Activated CD8-positive, alpha-beta memory T cell treated with anti-CD3 and anti-CD28 coated beads for 36 hours (primary cell): Measurements from ENCODE around the gene SPPL2A. TPM values are rescaled to one million over a fixed set of nuclear protein-coding genes. Genes with fewer than 3 reads are reported as not detected.
"Not testable (repeated sequence)": the region's sequence is repeated elsewhere in the genome, so short reads cannot be mapped to it uniquely, and the experiment has no call there.

Experiments used
- CTCF ChIA-PET: fragments of 350-600 bp; sonication (Branson Sonifier 250); formaldehyde crosslinking; loops from one replicate; lab custom pipeline; 2021; ENCODE audit warnings: antibody characterized with exemption; lab: Charles Lee
- POLR2A ChIA-PET: fragments of 350-600 bp; sonication (Branson Sonifier 250); formaldehyde crosslinking; loops from one replicate; lab custom pipeline; 2021; ENCODE audit warnings: antibody characterized with exemption; lab: Charles Lee
- total RNA-seq, 2 experiments: library from RNA; stranded (reverse); gene quantifications; one replicate each; pipeline ENCODE4 v1.2.3, GENCODE V29; 2021

Gene SPPL2A, protein sequence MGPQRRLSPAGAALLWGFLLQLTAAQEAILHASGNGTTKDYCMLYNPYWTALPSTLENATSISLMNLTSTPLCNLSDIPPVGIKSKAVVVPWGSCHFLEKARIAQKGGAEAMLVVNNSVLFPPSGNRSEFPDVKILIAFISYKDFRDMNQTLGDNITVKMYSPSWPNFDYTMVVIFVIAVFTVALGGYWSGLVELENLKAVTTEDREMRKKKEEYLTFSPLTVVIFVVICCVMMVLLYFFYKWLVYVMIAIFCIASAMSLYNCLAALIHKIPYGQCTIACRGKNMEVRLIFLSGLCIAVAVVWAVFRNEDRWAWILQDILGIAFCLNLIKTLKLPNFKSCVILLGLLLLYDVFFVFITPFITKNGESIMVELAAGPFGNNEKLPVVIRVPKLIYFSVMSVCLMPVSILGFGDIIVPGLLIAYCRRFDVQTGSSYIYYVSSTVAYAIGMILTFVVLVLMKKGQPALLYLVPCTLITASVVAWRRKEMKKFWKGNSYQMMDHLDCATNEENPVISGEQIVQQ
- 100 to 1,000 TPM in 1 of 2 experiments, 10 to 100 TPM in 1; 95.0 to 101 TPM for total RNA-seq

DNA sequence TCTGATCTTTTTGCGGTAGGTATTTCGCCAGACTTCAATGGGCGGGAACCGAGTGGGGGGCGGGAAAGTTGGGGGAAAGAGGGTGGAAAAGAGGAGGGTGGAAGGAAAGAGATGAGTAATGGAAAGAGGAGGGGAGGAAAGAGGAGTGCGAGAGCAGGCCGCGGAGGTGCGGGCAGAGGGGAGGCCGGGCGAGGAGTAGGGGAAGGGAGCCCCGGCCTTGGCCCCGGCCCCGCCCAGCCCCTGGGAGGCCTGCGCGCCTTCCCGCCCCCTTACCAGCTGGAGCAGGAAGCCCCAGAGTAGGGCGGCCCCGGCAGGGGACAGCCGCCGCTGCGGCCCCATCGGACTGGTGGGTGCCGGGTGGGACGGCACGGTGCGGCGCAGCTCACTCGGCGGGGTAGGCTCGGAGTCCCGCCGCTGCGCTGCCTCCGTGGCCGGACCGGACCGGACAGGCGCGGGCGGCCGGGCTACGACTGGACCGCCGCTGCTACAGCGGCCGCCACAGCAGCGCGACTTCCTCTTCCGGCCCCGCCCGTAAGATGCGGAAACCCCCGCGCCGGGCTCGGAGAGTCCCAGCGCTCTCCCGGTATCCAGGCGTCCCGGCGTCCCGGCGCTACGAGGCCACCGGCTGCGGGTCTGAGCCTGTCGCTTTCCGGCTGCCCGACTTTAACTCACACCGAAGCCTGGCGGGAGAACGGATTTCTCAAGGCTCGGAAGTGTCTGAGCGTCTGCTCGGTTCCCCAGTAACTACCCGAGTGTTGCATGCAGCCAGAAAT lies at the start of gene SPPL2A:
Gene SPPL2A, minus strand, starts transcription at position 512 of the 773 bp plus-strand sequence. Its CDS starts 173 bp downstream, at position 339.
- ChIA-PET POLR2A (interaction anchor here (0.6 to 1.5 kb wide), 9 partner anchors 26 to 410 kb away, joined by 3 to 7 read pairs (median 5); partner anchors contain the start of gene GABPB1), CTCF (interaction anchor here (0.6 kb wide), 1 partner anchor 84 kb away, joined by 3 read pairs; no protein-coding TSS in a partner anchor)

DNA sequence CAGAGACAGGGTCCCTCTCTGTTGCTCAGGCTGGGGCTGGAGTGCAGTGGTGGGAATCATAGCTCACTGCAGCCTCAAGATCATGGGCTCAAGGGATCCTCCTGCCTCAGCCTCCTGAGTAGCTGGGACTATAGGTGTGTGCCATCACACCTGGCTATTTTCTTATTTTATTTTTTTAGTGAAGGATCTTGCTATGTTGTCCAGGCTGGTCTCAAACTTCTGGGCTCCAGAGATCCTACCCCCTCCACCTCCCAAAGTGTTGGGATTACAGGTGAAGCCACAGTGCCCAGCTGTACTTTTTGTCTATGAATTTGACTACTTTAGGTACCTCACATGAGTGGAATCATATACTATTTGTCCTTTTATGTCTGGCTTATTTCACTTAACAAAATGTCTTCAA lies 49.1 kb upstream of the SPPL2A start:
- ChIA-PET CTCF (no interaction called here), POLR2A (no interaction called here)

DNA sequence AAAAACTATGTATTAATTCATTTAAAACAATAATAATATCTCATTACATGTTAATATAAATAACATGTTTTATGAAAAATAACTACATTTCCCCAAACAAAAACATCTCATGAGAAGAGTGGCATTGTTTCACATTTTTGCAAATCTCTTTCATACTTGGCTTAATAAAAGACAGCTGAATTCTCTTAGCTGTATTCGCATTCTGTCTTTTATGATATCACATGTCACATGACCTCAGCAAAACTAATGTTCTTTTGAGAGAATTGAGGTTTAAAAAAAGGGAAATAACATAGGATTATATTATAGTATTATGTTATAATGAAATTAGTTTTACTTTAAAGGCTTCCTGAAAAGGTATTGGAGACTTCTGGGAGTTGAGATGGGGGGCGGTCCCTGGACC lies 48.4 kb upstream of the SPPL2A start:
- POLR2A ChIA-PET, result no interaction called here
- CTCF ChIA-PET, result no interaction called here

DNA sequence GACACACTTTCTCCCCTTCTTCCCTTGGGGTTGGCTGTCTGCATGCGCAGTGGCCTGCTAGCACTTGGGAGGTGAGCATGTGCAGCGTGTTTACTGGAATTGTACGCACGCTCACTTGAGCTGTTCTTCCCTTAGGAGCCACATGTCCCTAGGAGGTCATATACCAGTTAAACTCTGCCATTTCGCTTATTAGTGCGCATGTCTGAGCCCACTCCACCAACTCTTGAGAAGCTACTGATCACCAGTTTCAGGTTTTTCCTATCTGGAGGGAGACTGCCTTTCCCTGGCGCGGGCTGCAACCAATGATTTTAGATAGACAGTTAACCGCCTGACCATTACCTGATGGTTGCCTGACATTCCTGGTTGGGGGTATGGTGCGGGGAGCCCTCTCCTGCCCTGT lies 47.6 kb upstream of the SPPL2A start:
- CTCF ChIA-PET, result no interaction called here
- POLR2A ChIA-PET, result no interaction called here

DNA sequence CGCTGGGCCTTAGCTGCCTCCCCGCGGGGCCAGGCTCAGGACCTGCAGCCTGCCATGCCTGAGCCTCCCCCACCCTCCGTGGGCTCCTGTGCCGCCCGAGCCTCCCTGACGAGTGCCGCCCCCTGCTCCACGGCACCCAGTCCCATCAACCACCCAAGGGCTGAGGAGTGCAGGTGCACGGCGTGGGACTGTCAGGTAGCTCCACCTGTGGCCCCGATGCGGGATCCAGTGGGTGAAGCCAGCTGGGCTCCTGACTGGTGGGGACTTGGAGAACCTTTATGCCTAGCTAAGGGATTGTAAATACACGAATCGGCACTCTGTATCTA lies 46.6 kb upstream of the SPPL2A start:
- POLR2A ChIA-PET, CTCF ChIA-PET: not testable (repeated sequence)

DNA sequence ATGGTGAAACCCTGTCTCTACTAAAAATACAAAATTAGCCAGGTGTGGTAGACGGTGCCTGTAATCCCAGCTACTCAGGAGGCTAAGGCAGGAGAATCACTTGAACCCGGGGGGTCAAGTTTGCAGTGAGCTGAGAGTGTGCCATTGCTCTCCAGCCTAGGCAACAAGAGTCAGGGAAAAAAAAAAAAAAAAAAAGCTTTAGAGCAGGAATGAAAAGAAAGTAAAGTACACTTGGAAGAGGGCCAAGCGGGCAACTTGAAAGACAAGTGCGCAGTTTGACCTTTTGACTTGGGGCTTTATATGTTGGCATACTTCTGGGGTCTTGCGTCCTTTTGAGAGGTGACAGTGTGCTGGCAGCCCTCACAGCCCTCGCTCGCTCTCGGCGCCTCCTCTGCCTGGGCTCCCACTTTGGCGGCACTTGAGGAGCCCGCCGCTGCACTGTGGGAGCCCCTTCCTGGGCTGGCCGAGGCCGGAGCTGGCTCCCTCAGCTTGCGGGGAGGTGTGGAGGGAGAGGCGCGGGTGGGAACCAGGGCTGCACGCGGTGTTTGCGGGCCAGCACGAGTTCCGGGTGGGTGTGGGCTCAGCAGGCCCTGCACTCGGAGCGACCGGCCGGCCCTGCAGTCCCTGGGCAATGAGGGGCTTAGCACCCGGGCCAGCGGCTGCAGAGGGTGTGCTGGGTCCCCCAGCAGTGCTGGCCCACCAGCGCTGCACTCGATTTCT lies 46.1 kb upstream of the SPPL2A start:
- POLR2A ChIA-PET, result not testable (repeated sequence)
- CTCF ChIA-PET, result interaction anchor here (0.6 kb wide), 3 partner anchors 53 to 352 kb away, joined by 3 to 4 read pairs (median 3); no protein-coding TSS in a partner anchor

DNA sequence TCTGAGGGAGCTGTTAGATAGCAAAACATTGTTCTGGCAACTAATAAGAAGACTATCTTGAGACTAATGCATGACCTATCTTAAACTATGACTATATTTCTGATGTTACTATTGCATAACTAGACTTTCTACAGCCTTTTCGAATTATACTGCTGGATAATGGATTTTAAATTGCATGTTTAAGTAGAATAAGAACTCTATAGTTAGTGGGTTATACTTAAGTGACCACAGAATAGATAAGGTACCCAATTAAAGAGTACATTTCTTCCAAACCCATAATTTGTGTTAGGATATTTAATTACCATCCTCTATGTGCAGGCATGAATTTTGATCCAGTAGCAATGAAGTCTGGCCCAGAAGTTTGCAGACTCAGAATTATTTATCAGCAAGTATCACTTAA lies 44.6 kb upstream of the SPPL2A start:
- CTCF ChIA-PET, result no interaction called here
- POLR2A ChIA-PET, result no interaction called here

DNA sequence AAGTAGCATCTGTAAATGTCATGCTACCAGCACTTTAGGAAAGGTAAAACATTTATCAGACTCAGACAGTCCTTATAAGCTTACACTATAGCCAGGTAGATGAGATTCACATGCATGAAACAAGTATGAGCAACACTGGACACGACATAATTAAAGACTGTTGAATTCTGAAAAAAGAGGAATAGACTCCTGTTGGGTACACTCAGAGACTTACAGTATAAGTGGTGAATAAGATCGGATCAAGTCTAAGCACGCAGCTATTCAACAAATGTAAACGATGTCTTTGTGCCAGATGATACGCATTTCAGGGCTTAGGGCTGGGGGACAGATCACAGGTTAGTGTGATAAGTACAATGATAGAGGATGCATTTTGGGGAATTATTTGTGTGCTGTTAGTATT lies 43.2 kb upstream of the SPPL2A start:
- ChIA-PET CTCF (no interaction called here), POLR2A (no interaction called here)

DNA sequence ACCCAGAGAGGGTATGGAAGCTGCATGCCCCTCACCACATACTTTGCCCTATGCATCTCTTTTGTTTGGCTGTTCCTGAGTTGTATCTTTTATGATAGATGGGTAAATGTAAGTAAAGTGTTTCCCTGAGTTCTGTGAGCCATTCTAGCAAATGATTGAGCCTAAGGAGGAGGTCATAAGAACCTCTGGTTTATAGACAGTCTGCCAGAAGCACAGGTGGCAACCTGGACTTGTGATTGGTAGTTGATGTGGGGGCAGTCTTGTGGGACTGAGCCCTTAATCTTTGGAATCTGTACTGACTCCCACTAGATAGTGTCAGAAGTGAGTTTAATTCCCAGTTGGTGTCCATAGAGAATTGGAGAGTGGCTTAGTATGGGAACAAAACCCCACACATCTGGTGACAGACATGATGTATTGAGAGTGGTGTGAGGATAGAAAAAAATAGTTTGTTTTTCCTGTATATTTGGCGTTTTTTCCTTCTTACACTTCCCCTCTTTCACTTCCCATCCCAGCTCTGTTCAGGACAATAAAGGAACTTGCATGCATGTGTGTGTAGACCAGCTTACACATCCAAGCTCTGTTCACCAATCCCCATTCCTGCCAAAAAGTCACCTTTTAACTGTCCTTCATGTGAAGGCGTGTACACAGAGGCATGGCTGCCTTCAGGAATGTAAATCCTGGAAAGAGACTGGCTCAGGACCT lies 38.1 kb upstream of the SPPL2A start:
- POLR2A ChIA-PET, result interaction anchor here (0.6 kb wide), 1 partner anchor 38 kb away, joined by 5 read pairs; no protein-coding TSS in a partner anchor
- CTCF ChIA-PET, result no interaction called here

DNA sequence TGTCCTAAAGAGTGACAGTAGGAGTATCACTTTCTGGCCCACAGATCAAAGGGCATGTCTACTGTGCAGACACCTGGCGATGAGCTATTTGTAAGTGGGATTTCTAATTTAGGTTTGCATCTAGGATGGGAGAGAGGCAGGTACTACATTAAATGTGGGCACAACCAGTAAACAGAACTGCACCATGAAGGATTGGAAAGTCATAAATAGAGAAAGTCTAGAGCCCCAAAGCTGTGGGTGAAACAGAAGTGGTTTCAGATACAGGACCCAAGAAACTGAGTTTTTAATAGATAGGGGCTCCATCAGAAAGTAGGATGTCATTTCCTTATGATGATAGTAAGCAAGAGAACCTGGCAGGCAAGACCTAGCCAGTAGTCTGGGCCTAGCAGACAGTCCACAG lies 35.2 kb upstream of the SPPL2A start:
- ChIA-PET CTCF (no interaction called here), POLR2A (no interaction called here)

DNA sequence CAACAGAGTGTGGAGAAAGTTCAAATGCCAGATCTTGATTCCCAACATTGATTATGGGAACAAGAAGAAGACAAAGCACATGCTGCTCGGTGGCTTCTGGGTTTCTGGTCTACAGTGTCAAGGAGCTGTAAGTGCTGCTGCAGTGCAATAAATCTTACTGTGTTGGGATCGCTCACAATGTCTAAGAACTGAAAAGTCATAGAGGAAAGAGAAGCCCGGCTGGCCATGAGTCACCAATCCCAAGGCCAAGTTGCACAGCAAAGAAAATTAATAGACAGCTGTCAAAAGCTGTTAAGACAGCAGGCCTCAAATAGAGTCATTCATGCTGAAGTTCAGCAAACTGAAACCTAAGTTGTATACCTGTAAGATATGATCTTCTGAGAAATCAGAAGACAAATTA lies 33.2 kb upstream of the SPPL2A start:
- CTCF ChIA-PET, result no interaction called here
- POLR2A ChIA-PET, result no interaction called here

DNA sequence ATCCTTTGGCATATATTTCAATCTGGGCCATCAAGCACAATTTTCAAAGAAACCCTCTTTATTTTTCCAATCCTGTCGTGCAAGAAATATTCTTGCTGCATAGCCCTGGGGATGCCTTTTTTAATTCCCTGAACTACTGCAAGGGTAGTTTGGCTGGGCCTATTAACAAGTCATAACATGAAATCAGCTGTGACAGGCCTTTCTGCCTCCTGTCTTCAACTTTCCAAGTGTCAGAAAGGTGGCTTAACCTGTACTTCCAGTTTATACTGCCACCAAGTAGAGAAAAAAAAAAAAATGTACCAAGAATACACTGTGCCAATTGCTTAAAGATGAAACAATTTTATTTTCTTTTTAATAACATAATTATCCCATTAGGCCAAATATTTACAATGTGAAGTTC lies 32.4 kb upstream of the SPPL2A start:
- ChIA-PET POLR2A (no interaction called here), CTCF (no interaction called here)

DNA sequence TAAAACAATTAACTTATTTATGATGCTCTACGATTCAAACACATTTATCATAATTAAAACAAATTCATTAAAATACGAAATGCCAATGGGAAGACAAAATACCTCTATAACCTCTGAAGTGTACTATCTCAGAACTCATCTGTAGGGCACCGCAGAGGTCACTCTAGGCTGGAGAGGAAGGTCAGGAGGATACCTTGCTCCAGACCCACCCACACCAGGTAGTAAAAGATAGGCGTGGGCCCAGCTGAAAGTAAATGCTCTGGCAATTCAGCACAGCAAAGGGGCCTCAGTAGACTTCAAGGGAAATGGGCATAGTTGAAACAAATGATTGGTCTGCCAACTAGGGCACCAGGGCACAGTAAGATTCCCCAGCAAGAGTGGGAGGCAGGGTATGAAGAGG lies 26.0 kb upstream of the SPPL2A start:
- CTCF ChIA-PET, result no interaction called here

DNA sequence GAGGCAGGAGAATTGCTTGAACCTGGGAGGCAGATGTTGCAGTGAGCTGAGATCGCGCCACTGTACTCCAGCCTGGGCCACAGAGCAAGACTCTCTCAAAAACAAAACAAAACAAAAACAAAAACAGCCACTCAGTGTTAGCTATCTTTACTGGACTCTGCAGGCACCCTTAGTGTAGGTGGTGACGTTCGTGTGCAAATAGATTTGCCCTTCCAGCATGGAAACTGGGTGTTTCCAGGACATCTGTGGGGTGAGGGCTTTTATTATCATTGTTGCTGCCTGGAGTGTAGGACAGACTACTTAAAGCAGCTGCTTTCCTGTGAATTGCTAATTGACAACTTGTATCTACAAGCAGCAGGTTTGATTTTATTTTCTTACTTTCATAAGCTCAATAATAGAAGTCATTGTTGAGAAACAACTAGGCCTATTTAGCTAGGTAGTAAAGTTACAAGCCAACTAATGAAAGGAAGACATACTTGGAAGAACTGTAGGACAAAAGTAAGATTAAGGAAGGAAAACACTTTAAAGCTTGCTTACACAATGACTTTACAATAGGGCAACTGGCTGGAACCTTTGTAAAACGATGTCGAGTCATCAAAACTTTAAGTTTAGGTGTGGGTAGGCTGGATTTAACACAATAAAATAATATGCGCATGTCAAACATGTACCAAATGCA lies 25.4 kb upstream of the SPPL2A start:
- ChIA-PET POLR2A (interaction anchor here (0.5 kb wide), 1 partner anchor 25 kb away, joined by 3 read pairs; the partner anchor contains the start of gene SPPL2A), CTCF (no interaction called here)

More for the DNA sequence above, 26.0 kb upstream of the SPPL2A start:
- POLR2A ChIA-PET, result interaction anchor here (0.5 kb wide), 1 partner anchor 26 kb away, joined by 3 read pairs; the partner anchor contains the start of gene SPPL2A

DNA sequence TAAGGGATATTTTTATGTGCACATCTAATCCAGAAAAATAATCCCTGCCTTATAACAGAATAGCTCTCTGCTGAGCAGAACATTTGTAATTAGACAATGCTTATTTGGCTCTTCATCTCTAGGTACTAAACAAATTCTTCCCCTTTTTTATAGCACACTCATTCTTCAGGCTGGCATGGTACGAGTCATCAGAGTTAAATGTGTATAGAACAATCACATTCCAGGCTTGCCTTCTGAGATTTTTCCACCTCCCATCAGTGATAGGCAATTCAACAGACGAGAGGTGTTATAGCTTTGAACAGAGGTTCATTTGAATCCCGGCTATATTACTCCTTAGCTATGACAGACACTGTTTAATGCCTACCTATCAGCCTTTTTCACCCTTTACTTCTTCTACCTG lies 21.4 kb upstream of the SPPL2A start:
- ChIA-PET CTCF (no interaction called here), POLR2A (no interaction called here)

DNA sequence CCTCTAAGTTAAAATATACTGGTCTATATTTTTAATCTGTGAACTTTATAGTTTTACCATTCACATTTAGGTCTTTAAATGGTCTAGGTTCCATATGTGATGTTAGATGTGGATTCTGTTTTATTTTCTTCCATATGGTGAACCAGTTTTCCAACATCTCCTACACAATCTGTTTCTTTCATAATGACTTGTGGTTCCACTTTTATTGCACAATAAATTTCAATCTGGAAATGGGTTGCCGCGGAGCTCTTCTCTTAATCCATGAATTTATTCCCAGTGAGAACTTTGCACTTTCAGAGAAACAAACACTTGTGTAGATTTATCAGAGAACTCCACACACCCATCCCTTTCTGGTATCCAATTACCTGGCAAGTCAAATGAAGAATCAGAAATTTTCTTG lies 20.9 kb upstream of the SPPL2A start:
- CTCF ChIA-PET, result no interaction called here
- POLR2A ChIA-PET, result no interaction called here

DNA sequence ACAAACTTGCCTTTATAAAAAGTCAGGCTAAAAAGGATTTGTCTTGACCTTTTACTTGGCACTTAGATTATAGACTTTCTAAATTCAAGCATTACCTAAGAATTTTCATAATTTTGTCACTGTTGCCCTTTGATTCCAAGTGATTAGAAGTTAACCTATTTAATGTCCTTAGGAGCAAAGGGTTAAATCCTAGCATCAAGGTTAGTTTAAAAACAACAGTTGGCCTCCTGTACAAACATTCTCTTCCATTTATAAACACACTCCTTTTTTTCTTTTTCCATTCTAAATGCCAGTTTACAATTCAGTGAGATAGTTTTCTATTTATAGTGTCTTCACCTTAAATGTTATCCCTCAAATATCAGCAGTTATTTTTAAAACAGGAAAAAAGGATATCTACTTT lies 18.4 kb upstream of the SPPL2A start:
- CTCF ChIA-PET, result no interaction called here
- POLR2A ChIA-PET, result no interaction called here

DNA sequence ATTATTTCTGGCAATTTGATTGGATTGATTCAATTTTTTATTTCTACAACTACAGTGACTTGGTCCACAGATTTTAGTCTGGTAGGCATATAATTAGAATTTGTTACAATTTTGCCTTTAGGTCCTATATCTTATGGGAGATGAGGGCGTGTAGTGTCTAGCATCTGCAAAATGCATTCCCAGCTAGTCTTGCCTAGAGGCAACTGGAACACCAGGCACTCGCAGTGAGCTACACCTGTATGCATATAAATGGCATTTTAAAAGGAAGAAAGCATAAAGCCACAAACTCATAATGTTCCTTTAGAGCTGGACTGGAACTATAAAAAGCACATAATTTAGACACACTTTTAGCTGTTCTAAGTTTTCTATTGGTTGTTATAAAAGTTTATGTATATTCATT lies 17.9 kb upstream of the SPPL2A start:
- POLR2A ChIA-PET, result no interaction called here
- CTCF ChIA-PET, result no interaction called here
